IgD-negative memory B cell (primary cell): ENCODE data around the gene PLPPR1. TPM values are rescaled to one million over a fixed set of nuclear protein-coding genes. Genes with fewer than 3 reads are reported as not detected.

Source experiments
- H3K27ac Mint-ChIP-seq, 3 donors: one replicate each; pipeline ENCODE4 v1.8.0; 2020 to 2022; ENCODE audit warnings: mild to moderate bottlenecking in 3 of 3, mixed read lengths in 3 of 3, moderate library complexity in 1 of 3
- H3K27me3 Mint-ChIP-seq: one replicate; pipeline ENCODE4 v1.8.0; 2021; ENCODE audit warnings: mixed read lengths
- H3K36me3 Mint-ChIP-seq: one replicate; pipeline ENCODE4 v1.8.0; 2020; ENCODE audit warnings: mild to moderate bottlenecking, mixed read lengths
- H3K4me1 Mint-ChIP-seq, 3 donors: one replicate each; pipeline ENCODE4 v1.8.0; 2020 to 2022; ENCODE audit warnings: mixed read lengths in 3 of 3, mild to moderate bottlenecking in 1 of 3
- H3K4me3 Mint-ChIP-seq, 4 donors: one replicate each; pipeline ENCODE4 v1.8.0; 2020 to 2022; ENCODE audit warnings: mild to moderate bottlenecking in 4 of 4, mixed read lengths in 4 of 4, moderate library complexity in 3 of 4
- H3K9me3 Mint-ChIP-seq, 3 donors: one replicate each; pipeline ENCODE4 v1.8.0; 2020 to 2021; ENCODE audit warnings: mixed read lengths in 3 of 3, mild to moderate bottlenecking in 1 of 3
- polyA plus RNA-seq: library from polyadenylated mRNA; unstranded; fragments of 300-500 nt; fragmentation: Illumina TruSeq; gene quantifications from one replicate; pipeline ENCODE4 v1.2.3, GENCODE V29; 2021

The PLPPR1 gene
- polyA plus RNA-seq, 1 donor from 2014 or later = not detected

DNA sequence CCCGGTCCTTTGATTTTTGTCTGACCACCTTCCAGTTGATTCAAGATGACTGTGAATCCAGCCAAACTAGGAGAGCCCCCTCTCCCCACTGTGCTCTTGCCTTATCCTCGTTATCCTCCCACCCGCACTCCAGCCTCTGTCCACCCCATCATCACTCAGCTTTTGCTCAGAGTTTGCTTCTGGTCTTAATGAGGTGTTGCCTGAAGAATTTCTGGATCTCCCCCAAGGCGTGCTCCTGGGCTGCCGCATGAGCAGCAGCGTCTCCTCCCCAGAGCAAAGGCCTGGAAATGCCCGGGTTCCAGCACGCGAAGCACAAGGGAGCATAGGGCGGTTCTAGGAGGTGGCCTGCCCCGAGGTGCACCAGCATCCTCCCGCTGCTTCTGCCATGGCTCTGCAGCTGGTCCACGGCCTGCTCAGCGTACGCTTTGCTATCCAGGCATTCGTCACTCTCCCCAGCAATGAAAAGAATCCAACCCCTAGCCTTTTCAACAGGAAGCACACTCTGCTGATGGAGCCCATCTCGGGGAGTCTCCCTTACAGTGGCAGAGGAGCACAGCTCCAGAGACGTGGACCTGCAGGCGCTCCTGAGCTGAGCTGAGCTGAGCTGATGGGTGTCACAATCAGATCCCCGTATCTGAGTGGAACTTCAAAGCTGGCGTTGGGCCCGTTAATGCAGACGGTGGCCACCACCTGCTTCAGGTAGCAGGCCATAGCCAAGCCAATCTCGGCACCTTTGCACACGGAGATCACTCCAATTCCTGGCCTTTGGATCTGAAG is 305.6 kb downstream of the PLPPR1 start:
- Mint-ChIP-seq H3K4me3 (no peak overlapping the region), H3K9me3 (no peaks in the 10 kb centered on the region), H3K36me3 (no peaks in the 10 kb centered on the region), H3K27me3 (peaks cover 5% of the 10 kb centered on the region), H3K27ac (no peak overlapping the region), H3K4me1 (no peaks in the 10 kb centered on the region)

DNA sequence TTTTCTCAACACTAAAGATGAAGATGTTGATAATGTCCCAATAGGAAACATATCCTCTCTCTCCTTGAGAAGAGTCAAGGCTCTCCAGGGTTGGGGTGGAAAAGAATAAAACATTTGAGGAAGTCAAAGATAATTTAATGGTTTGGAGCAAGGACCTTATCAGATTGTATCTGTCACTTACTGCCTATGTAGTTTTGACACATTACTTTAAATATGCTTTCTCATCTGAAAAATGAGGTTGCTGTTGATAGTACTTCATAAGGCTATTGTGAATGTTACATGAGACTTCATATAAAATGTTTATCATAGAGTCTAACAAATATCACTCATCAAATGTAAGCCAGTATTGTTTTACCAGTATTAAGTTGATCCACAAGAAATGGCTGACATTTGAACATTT is 307.6 kb downstream of the PLPPR1 start:
- Mint-ChIP-seq H3K4me3 (no peak overlapping the region), H3K4me1 (no peaks in the 10 kb centered on the region), H3K36me3 (no peaks in the 10 kb centered on the region), H3K9me3 (no peaks in the 10 kb centered on the region), H3K27ac (no peak overlapping the region), H3K27me3 (peaks cover 3% of the 10 kb centered on the region)

DNA sequence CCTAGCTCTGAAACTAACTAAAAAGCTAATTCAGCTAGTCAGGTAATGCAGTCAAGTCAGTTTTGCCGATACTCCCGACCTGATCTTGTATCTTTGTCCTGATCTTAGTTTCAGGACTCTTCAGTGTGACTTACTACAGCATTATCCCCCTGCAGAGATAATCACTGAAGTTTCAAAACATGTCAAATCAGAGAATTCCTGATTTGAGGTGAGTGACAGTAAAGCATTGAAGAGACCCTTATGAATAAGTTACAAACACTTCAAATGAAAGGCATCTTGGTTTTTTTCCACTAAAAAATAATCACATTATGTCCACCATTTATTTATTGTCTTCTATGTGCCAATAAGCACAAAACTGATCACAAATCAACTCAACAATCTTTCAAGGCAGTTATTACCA is 308.7 kb downstream of the PLPPR1 start:
- H3K9me3 Mint-ChIP-seq = no peaks in the 10 kb centered on the region
- no peak overlapping the region for H3K27ac Mint-ChIP-seq
- H3K4me1 Mint-ChIP-seq = no peaks in the 10 kb centered on the region
- H3K4me3 Mint-ChIP-seq = no peak overlapping the region
- peaks cover 3% of the 10 kb centered on the region for H3K27me3 Mint-ChIP-seq
- no peaks in the 10 kb centered on the region for H3K36me3 Mint-ChIP-seq

DNA sequence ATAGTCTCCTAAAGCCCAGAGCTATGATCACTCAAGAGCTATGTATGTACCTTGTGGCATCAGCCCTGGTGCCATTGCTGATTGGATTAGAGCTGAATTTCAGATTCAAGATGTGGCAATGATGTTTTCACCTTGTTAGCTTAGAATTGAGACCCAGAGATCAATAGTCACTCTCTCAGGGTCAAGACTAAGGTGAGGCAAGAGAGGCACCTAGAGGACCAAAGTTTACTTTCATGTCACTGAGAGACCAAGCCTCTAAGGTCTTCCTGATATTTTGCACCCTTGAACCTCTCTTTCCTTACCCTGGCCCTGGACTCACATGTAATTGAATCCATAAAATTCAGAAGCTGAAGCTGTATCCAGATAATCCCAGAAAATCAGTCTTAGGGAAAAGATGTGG is 313.4 kb downstream of the PLPPR1 start:
- H3K9me3 Mint-ChIP-seq = no peaks in the 10 kb centered on the region
- no peaks in the 10 kb centered on the region for H3K27me3 Mint-ChIP-seq
- no peaks in the 10 kb centered on the region for H3K36me3 Mint-ChIP-seq
- H3K4me3 Mint-ChIP-seq = no peak overlapping the region
- no peaks in the 10 kb centered on the region for H3K4me1 Mint-ChIP-seq
- H3K27ac Mint-ChIP-seq = no peak overlapping the region

DNA sequence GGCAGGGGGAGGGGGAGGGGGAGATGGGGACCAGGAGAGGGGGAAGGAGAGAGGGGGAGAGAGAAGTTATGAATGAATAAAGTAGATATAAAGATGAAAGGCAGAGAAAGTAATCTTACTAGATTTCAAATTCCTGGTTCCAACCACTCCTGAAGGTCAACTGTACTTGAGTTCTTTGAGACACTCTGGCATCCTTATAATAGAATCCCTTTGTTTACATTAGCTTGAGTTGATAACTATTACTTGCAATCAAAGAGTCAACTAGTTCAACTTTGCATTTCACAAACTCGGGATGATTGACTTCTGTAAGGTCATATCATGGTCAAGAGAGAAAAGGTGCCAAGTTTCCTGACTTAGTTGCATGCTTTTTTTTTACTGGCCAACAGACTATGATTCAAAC is 314.1 kb downstream of the PLPPR1 start:
- no peak overlapping the region for H3K4me3 Mint-ChIP-seq
- H3K27me3 Mint-ChIP-seq = no peaks in the 10 kb centered on the region
- no peaks in the 10 kb centered on the region for H3K36me3 Mint-ChIP-seq
- no peaks in the 10 kb centered on the region for H3K9me3 Mint-ChIP-seq
- H3K4me1 Mint-ChIP-seq = no peaks in the 10 kb centered on the region
- no peak overlapping the region for H3K27ac Mint-ChIP-seq

DNA sequence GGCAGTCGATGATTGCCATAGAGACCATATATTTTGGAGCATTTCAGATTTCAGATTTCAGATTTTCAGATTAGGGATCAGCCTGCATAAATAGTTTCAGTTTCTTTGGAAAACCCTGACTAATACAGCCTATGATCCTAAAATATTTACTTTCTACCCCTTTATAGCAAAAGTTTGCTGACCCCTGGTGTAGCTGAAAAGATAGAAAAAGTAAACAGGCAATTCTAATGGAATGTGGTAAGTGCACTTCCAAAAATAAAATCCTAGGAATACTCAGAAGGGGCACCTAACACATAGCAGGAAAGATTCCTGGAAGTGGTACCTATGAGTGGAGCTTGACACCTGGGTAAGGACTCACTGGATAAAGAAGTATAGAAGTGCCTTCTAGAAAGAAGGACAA is 321.8 kb downstream of the PLPPR1 start:
- H3K27me3 Mint-ChIP-seq = no peaks in the 10 kb centered on the region
- no peaks in the 10 kb centered on the region for H3K36me3 Mint-ChIP-seq
- H3K9me3 Mint-ChIP-seq = peaks cover 0 to 4% (median 0%) of the 10 kb centered on the region in 3 donors
- H3K4me3 Mint-ChIP-seq = no peak overlapping the region
- H3K27ac Mint-ChIP-seq = no peak overlapping the region
- no peaks in the 10 kb centered on the region for H3K4me1 Mint-ChIP-seq

DNA sequence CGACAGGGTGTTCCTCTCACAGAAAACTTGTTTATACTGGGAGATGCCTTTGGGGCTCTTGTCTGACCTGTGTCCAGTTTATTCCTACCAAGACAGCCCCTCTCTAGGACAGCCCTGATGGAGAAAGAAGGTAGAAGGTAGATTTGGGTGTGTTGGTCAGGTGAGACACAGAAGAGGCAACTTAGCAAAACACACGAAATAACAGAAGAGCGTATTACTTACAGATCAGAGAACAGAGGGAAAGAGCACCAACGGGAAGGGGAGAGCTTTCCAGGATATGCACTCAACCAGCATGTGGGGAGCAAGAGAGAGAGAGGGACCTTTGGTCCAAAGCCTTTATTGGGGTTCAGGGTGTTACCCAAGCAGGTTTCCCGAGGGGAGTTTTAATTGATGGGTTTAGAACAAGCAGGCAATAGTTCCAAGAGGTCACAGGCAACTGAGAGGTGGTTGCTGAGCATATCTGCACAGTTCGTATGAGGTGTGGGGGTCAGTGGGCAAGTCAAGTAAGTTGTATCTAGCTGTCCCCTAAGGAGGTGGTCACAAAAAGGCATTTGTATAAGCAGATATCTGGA is 324.5 kb downstream of the PLPPR1 start:
- Mint-ChIP-seq H3K27me3 (peaks cover 2% of the 10 kb centered on the region), H3K4me1 (no peaks in the 10 kb centered on the region), H3K36me3 (no peaks in the 10 kb centered on the region), H3K27ac (no peak overlapping the region), H3K4me3 (no peak overlapping the region), H3K9me3 (peaks cover 0 to 4% (median 0%) of the 10 kb centered on the region in 3 donors)

DNA sequence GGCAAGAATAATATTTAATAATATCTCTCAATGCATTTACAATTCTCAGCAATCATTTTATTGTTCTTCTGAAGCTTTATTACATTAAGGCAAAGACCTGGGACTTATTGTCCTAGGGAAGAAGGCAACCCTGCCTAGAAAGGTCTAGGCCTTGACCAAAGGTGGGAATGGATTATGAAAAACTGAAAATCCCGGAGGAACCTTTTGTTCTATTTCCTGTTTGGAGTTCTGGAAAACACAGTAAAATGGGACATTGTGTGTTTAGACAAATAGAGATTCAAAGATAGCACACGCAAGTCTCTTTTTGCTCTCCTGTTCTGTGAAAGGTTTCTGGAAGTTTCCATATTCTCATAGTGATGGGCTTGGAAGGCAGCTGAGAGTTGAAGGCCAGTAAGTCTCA is 325.2 kb downstream of the PLPPR1 start:
- H3K4me1 Mint-ChIP-seq = no peaks in the 10 kb centered on the region
- H3K36me3 Mint-ChIP-seq = no peaks in the 10 kb centered on the region
- no peak overlapping the region for H3K4me3 Mint-ChIP-seq
- peaks cover 0 to 4% (median 0%) of the 10 kb centered on the region in 3 donors for H3K9me3 Mint-ChIP-seq
- peaks cover 2% of the 10 kb centered on the region for H3K27me3 Mint-ChIP-seq
- no peak overlapping the region for H3K27ac Mint-ChIP-seq

DNA sequence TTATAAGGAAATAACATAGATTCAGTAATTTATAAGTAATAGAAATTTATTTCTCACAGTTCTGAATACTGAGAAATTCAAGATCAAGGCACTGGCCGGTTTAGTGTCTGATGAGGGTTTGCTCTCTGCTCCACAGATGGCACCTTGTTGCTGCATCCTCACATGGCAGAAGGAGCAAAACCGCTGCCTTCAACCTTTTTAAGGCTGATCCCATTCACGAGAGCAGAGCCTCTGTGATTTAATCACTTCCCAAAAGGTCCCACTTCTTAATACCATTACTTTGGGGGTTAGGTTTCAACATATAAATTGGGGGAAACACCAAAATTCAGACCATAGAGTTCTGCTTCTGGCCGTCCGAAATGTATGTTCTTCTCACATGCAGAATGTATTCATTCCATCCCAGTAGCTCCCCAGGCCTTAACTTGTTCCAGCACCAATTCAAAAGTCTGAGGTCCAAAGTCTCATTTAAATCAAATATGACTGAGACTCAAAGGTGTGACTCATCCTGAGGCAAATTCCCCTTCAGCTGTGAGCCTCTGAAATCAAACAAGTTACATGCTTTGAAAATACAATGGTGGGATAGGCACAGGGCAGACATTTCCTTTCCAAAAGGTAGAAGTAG is 325.7 kb downstream of the PLPPR1 start:
- Mint-ChIP-seq H3K9me3 (peaks cover 0 to 2% (median 0%) of the 10 kb centered on the region in 3 donors), H3K4me1 (no peaks in the 10 kb centered on the region), H3K4me3 (no peak overlapping the region), H3K27me3 (peaks cover 2% of the 10 kb centered on the region), H3K36me3 (no peaks in the 10 kb centered on the region), H3K27ac (no peak overlapping the region)

DNA sequence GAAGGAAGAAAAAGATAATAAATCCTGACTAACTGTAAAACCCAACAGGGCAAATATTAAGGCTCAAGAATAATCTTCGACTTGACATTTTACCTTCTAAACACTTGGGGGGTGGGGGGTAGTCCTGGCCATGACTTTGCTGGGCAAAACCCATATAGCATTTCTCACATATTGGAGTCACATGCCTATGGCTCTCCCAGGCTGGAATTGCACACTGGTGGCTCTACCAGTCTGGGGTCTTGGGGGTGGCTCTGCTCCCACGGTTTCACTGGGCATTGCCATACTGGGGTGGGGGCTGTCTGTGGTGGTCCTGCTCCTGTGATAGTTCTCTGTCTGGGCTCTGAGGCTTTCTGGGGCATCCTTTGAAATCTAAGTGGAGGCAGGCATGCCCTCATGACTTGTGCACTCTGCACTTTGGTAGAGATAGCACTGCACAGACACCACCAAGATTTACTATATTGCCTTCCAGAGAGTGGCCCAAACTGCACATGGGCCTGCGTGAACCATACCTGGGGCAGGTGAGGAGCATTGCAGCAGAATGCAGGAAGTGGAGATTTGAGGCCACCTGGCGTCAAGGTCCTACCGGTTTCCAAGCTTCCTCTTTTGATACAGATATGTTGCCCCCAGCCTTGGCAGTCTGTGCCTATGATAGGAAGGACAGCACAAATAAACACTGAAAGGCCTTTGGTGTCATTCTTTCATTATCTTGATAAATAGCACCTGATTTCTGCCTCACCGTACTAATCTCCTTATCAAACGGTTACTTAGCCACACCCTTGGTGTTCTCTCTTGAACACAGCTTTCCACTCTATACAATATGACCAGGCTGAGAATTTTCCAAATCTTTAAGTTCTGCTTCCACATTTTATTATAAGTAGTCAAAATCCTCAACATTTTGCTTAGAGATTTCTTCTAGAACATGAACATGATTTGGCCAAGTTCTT is 326.5 kb downstream of the PLPPR1 start:
- no peaks in the 10 kb centered on the region for H3K4me1 Mint-ChIP-seq
- H3K4me3 Mint-ChIP-seq = no peak overlapping the region
- H3K27me3 Mint-ChIP-seq = peaks cover 2% of the 10 kb centered on the region
- no peak overlapping the region for H3K27ac Mint-ChIP-seq
- no peaks in the 10 kb centered on the region for H3K9me3 Mint-ChIP-seq
- H3K36me3 Mint-ChIP-seq = no peaks in the 10 kb centered on the region

DNA sequence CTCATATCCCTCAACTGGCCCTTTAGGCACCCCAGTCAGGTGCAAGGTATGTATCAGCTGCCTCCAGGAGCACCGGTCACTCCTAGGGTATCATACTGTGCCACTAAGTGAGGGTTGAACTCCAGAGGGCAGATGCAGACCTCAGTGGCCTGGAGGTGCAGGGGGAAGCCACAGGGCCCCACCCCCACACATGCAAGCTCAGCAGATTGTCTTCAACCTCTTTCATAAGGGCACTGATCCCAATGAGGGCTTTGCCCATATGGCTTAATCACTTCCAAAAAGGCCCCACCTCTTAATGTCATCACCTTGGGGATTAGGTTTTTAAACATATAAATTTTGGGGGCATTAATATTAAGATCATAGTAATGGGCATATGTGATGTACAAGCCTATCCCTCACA is 328.1 kb downstream of the PLPPR1 start:
- H3K36me3 Mint-ChIP-seq = peaks cover 2% of the 10 kb centered on the region
- peaks cover 0 to 2% (median 0%) of the 10 kb centered on the region in 3 donors for H3K9me3 Mint-ChIP-seq
- H3K27ac Mint-ChIP-seq = no peak overlapping the region
- H3K27me3 Mint-ChIP-seq = peaks cover 2% of the 10 kb centered on the region
- H3K4me1 Mint-ChIP-seq = no peaks in the 10 kb centered on the region
- H3K4me3 Mint-ChIP-seq = no peak overlapping the region

DNA sequence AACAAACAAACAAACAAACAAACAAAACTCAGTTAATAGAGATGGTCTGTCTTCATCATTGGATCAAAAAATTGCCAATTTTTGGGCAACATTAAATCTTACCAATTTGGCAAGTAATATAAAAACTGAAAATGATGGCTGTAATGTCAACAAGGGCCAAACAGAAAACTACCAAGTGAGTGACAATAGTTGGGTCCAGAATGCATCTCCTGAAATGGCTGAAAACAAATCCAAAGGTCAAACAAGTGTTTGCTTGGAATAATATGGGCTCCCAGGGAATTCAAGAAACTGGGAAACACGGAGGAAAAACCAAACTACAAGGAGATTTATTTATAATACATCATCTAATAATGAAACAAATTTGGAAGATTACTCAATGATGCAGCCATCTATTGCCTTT is 331.2 kb downstream of the PLPPR1 start:
- H3K4me3 Mint-ChIP-seq = no peak overlapping the region
- peaks cover 0 to 2% (median 0%) of the 10 kb centered on the region in 3 donors for H3K9me3 Mint-ChIP-seq
- no peak overlapping the region for H3K27ac Mint-ChIP-seq
- peaks cover 2% of the 10 kb centered on the region for H3K27me3 Mint-ChIP-seq
- H3K4me1 Mint-ChIP-seq = no peaks in the 10 kb centered on the region
- peaks cover 4% of the 10 kb centered on the region for H3K36me3 Mint-ChIP-seq

DNA sequence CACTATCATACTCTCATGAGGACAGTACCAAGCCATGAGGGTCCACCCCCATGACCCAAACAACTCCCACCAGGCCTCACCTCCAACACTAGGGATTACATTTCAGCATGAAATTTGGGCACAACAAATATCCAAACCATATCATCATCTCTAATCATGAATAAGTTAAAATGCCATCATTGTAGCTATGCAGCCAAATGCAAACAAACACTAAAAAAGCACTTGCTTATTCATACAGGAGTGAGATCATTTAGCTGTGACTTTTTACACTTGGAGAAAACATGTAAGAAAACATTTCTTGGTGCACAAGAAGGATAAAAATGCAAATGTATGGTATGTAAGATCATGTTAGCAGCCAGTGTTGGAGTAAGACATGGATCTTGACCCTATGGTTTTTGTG is 332.1 kb downstream of the PLPPR1 start:
- Mint-ChIP-seq H3K36me3 (peaks cover 4% of the 10 kb centered on the region), H3K27me3 (peaks cover 2% of the 10 kb centered on the region), H3K27ac (no peak overlapping the region), H3K4me3 (no peak overlapping the region), H3K4me1 (no peaks in the 10 kb centered on the region), H3K9me3 (peaks cover 0 to 2% (median 0%) of the 10 kb centered on the region in 3 donors)

DNA sequence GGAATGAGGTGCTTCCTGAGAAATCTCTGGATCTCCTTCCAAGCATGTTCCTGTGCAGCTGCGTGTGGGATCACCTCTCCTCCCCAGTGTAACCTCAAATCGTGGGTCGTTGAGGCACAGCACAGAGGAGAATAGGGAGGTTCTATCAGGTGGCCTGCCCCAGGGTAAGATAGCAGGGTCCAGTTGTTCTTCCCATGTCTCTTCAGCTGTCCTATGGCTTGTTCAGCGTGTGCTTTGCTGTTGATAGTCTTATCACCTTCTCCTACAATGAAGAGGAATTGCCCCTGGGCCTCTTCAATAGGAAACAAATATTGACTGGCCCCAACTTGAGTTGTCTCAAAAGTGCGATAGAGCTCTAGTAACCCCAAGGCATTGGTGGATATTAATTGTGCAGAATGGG is 333.9 kb downstream of the PLPPR1 start:
- H3K4me3 Mint-ChIP-seq = no peak overlapping the region
- H3K36me3 Mint-ChIP-seq = peaks cover 4% of the 10 kb centered on the region
- no peak overlapping the region for H3K27ac Mint-ChIP-seq
- peaks cover 1% of the 10 kb centered on the region for H3K27me3 Mint-ChIP-seq
- H3K4me1 Mint-ChIP-seq = no peaks in the 10 kb centered on the region
- H3K9me3 Mint-ChIP-seq = peaks cover 0 to 2% (median 0%) of the 10 kb centered on the region in 3 donors

DNA sequence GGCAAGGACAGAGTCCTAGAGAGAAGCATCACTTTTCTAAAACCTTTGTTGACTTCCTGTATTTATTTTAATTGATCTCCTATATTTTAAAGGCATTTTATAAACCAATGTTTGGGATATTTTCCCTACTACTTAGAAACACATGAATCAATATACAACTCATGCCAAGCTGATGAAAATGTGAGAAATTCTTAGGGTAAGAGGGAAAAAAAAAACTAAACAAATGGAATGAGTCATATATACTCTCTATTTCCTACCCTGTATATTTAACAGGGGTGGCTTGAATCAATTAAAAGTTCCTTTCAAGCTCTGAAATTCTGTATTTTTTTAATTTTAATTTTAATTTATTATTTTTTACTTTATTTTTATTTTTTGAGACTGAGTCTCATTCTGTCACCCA is 336.7 kb downstream of the PLPPR1 start:
- H3K27me3 Mint-ChIP-seq = no peaks in the 10 kb centered on the region
- no peak overlapping the region for H3K4me3 Mint-ChIP-seq
- H3K27ac Mint-ChIP-seq = no peak overlapping the region
- peaks cover 4% of the 10 kb centered on the region for H3K36me3 Mint-ChIP-seq
- no peaks in the 10 kb centered on the region for H3K4me1 Mint-ChIP-seq
- peaks cover 0 to 2% (median 0%) of the 10 kb centered on the region in 3 donors for H3K9me3 Mint-ChIP-seq
